Measurements from ENCODE around the gene RCOR1.
"Not testable (repeated sequence)": the region's sequence is repeated elsewhere in the genome, so short reads cannot be mapped to it uniquely, and the experiment has no call there.

Gene RCOR1

GRCh38 chr14:102765770-102766169 lies 173.3 kb downstream of the RCOR1 start:
- not testable (repeated sequence) for DNase-seq, ATAC-seq, H3K9me3 Mint-ChIP-seq, H3K4me3 Mint-ChIP-seq
- peaks cover 13% of the 10 kb centered on the region for H3K27me3 Mint-ChIP-seq
- peak overlapping the region in 1 of 2 donors; percentile 61 for H3K27ac Mint-ChIP-seq
- H3K4me1 Mint-ChIP-seq, result peaks cover 15% of the 10 kb centered on the region

- H3K4me1 Mint-ChIP-seq, result peaks cover 10% of the 10 kb centered on the region
- DNase-seq (no peak), ATAC-seq (peak; percentile 85)
Measured at GRCh38 chr14:102768223-102769048, 176.0 kb downstream of the RCOR1 start.

GRCh38 chr14:102769049-102769327 lies 176.5 kb downstream of the RCOR1 start:
- Mint-ChIP-seq H3K4me3 (no peak overlapping the region), H3K27me3 (no peaks in the 10 kb centered on the region), H3K27ac (peak overlapping the region in 1 of 2 donors; percentile 33), H3K9me3 (no peaks in the 10 kb centered on the region), H3K4me1 (peaks cover 11% of the 10 kb centered on the region)
- ATAC-seq (no peak), DNase-seq (no peak)

More at GRCh38 chr14:102768223-102769048, 176.0 kb downstream of the RCOR1 start:
- H3K4me3 Mint-ChIP-seq, result no peak overlapping the region
- no peaks in the 10 kb centered on the region for H3K9me3 Mint-ChIP-seq
- H3K27ac Mint-ChIP-seq, result no peak overlapping the region
- no peaks in the 10 kb centered on the region for H3K27me3 Mint-ChIP-seq

GRCh38 chr14:102770147-102771123 lies 178.0 kb downstream of the RCOR1 start:
- no peak for ATAC-seq
- Mint-ChIP-seq H3K27me3 (no peaks in the 10 kb centered on the region), H3K4me1 (peaks cover 25% of the 10 kb centered on the region), H3K27ac (no peak overlapping the region), H3K4me3 (no peak overlapping the region), H3K9me3 (no peaks in the 10 kb centered on the region)
- no peak for DNase-seq

GRCh38 chr14:102771144-102771543 lies 178.7 kb downstream of the RCOR1 start:
- no peak for ATAC-seq
- H3K27ac Mint-ChIP-seq, result no peak overlapping the region
- peaks cover 32% of the 10 kb centered on the region for H3K4me1 Mint-ChIP-seq
- H3K27me3 Mint-ChIP-seq, result no peaks in the 10 kb centered on the region
- H3K9me3 Mint-ChIP-seq, result no peaks in the 10 kb centered on the region
- no peak overlapping the region for H3K4me3 Mint-ChIP-seq
- no peak for DNase-seq

GRCh38 chr14:102772781-102773570 lies 180.5 kb downstream of the RCOR1 start:
- ATAC-seq, result no peak
- Mint-ChIP-seq H3K4me3 (no peak overlapping the region), H3K9me3 (no peaks in the 10 kb centered on the region), H3K27me3 (no peaks in the 10 kb centered on the region), H3K27ac (peak overlapping the region in 1 of 2 donors; percentile 81), H3K4me1 (peaks cover 39% of the 10 kb centered on the region)
- DNase-seq, result no peak

GRCh38 chr14:102774391-102775153 lies 182.1 kb downstream of the RCOR1 start:
- DNase-seq (peak; percentile 66 to 71), ATAC-seq (peak; percentile 61)
- H3K9me3 Mint-ChIP-seq, result no peaks in the 10 kb centered on the region
- H3K4me3 Mint-ChIP-seq, result peak overlapping the region; percentile 46 to 62
- H3K27ac Mint-ChIP-seq, result peak overlapping the region; percentile 57 to 89
- no peaks in the 10 kb centered on the region for H3K27me3 Mint-ChIP-seq
- H3K4me1 Mint-ChIP-seq, result peaks cover 38% of the 10 kb centered on the region

GRCh38 chr14:102775855-102776760 lies 183.7 kb downstream of the RCOR1 start:
- H3K27ac Mint-ChIP-seq, result peak overlapping the region; percentile 85 to 97
- H3K4me1 Mint-ChIP-seq, result peaks cover 53% of the 10 kb centered on the region
- DNase-seq (peak; percentile 24 to 40), ATAC-seq (no peak)
- no peaks in the 10 kb centered on the region for H3K9me3 Mint-ChIP-seq
- H3K4me3 Mint-ChIP-seq, result peak overlapping the region; percentile 70 to 82
- no peaks in the 10 kb centered on the region for H3K27me3 Mint-ChIP-seq

- ATAC-seq (peak; percentile 79), DNase-seq (peak; percentile 77 to 83)
- Mint-ChIP-seq H3K4me1 (peaks cover 56% of the 10 kb centered on the region), H3K9me3 (no peaks in the 10 kb centered on the region), H3K27me3 (no peaks in the 10 kb centered on the region), H3K27ac (peak within 1 kb of the TSS; percentile 85 to 97), H3K4me3 (peak within 1 kb of the TSS; percentile 76 to 89)
Measured at GRCh38 chr14:102776761-102777710, 184.6 kb downstream of the RCOR1 start, which contains the start of gene TRAF3. Gene TRAF3 (plus strand): TSS chr14:102777449. CDS start chr14:102870202, 92,753 bp downstream.

GRCh38 chr14:102777711-102778337 lies 185.4 kb downstream of the RCOR1 start:
- peak; percentile 52 for ATAC-seq
- Mint-ChIP-seq H3K4me1 (peaks cover 64% of the 10 kb centered on the region), H3K9me3 (no peaks in the 10 kb centered on the region), H3K4me3 (peak overlapping the region; percentile 76 to 89), H3K27ac (peak overlapping the region; percentile 81 to 96), H3K27me3 (no peaks in the 10 kb centered on the region)
- DNase-seq, result peak; percentile 30 to 31

GRCh38 chr14:102778338-102779083 lies 186.1 kb downstream of the RCOR1 start:
- ATAC-seq (no peak), DNase-seq (peak in 1 of 2 donors; percentile 22)
- no peaks in the 10 kb centered on the region for H3K27me3 Mint-ChIP-seq
- peak overlapping the region; percentile 81 to 96 for H3K27ac Mint-ChIP-seq
- H3K4me1 Mint-ChIP-seq, result peaks cover 70% of the 10 kb centered on the region
- H3K9me3 Mint-ChIP-seq, result no peaks in the 10 kb centered on the region
- H3K4me3 Mint-ChIP-seq, result peak overlapping the region; percentile 76 to 89

GRCh38 chr14:102779084-102779462 lies 186.6 kb downstream of the RCOR1 start:
- DNase-seq (no peak), ATAC-seq (no peak)
- Mint-ChIP-seq H3K9me3 (no peaks in the 10 kb centered on the region), H3K4me1 (peaks cover 74% of the 10 kb centered on the region), H3K27me3 (no peaks in the 10 kb centered on the region), H3K4me3 (peak overlapping the region; percentile 76 to 89), H3K27ac (peak overlapping the region; percentile 81 to 96)
